Esophagus muscularis mucosa (tissue), 4 donors: ENCODE measurements around the gene BRD8. TPM values are rescaled to one million over a fixed set of nuclear protein-coding genes. Genes with fewer than 3 reads are reported as not detected.

Experiments
- DNase-seq: peaks from one replicate; pipeline ENCODE4 v3.0.0-alpha.2; 2017; ENCODE audit errors: extremely low spot score
- H3K27ac ChIP-seq, 4 donors: fragments of 200-600 bp; sonication (generic); replicated peaks in 1 of 4; 1 replicate in 3 of 4; 2 replicates in 1 of 4; pipeline ENCODE4 v1.5.1; 2016 to 2019; ENCODE audit warnings: mild to moderate bottlenecking in 1 of 4
- H3K27me3 ChIP-seq, 4 donors: fragments of 200-600 bp; sonication (generic); one replicate each; pipeline versions ENCODE4 v1.5.1 to v1.6.0; 2016 to 2019
- H3K36me3 ChIP-seq, 4 donors: fragments of 200-600 bp; sonication (generic); one replicate each; pipeline ENCODE4 v1.5.1; 2016 to 2019
- H3K4me1 ChIP-seq, 4 donors: fragments of 200-600 bp; sonication (generic); one replicate each; pipeline ENCODE4 v1.5.1; 2016 to 2019
- H3K4me3 ChIP-seq, 4 donors: fragments of 200-600 bp; sonication (generic); 1 replicate in 2 of 4; 2 replicates in 2 of 4; pipeline ENCODE4 v1.5.1; 2016 to 2019; ENCODE audit warnings: mild to moderate bottlenecking in 4 of 4, moderate library complexity in 1 of 4
- H3K9me3 ChIP-seq, 4 donors: fragments of 200-600 bp; sonication (generic); 1 replicate in 3 of 4; 2 replicates in 1 of 4; pipeline ENCODE4 v1.5.1; 2016 to 2019
- CTCF ChIP-seq, 3 experiments: fragments of 200-600 bp in 2 of 3; fragments of 450-650 bp in 1 of 3; sonication (generic) in 2 of 3; IDR thresholded peaks; one replicate each; pipeline ENCODE4 v1.5.1; 2017 to 2019; ENCODE audit warnings: antibody characterized with exemption in 3 of 3, mild to moderate bottlenecking in 2 of 3, moderate library complexity in 1 of 3
- EP300 ChIP-seq: sonication (generic); formaldehyde crosslinking; IDR thresholded peaks from one replicate; pipeline ENCODE4 v1.6.1; 2017; ENCODE audit warnings: antibody characterized with exemption
- POLR2A ChIP-seq: fragments of 450-650 bp; IDR thresholded peaks from one replicate; pipeline ENCODE4 v1.6.1; 2017; ENCODE audit warnings: antibody characterized with exemption, moderate library complexity, mild to moderate bottlenecking, low read depth
- POLR2AphosphoS5 ChIP-seq, 2 donors: sonication (generic); formaldehyde crosslinking; IDR thresholded peaks; one replicate each; pipeline ENCODE4 v1.6.1; 2017; ENCODE audit warnings: antibody characterized with exemption in 2 of 2
- WGBS: methylation state at CpG from one replicate; pipeline ENCODE4 v1.1.5; 2018; 5-methylcytosine and 5-hydroxymethylcytosine counted together
- intact Hi-C: fragments of 100-400 bp; cut with DNase I; formaldehyde crosslinking; loops from one replicate; pipeline ENCODE4 v1.15.1; 2023
- total RNA-seq, 4 donors: library from RNA; depleted of rRNA; stranded (reverse); fragments of >200 nt; gene quantifications; one replicate each; pipeline versions ENCODE4 v1.1.0 to v1.2.1, GENCODE V29; 2016

BRD8 gene
- total RNA-seq, 4 donors from 2014 or later: 27.3 to 41.5 (median 31.2) TPM

- no peak for DNase-seq
- no peaks in the 10 kb centered on the region for H3K36me3 ChIP-seq
- TF ChIP-seq POLR2AphosphoS5 (IDR thresholded peaks at IDR 0.05): peak in 1 of 2 donors; percentile 53
- no peak for TF ChIP-seq CTCF (IDR thresholded peaks at IDR 0.05)
- no peak within 1 kb of the TSS for H3K27ac ChIP-seq
- H3K9me3 ChIP-seq: no peaks in the 10 kb centered on the region
- no peaks in the 10 kb centered on the region for H3K27me3 ChIP-seq
- peak within 1 kb of the TSS; percentile 61 to 73 (median 64) for H3K4me3 ChIP-seq
- WGBS: 3% methylated on average over 28 of the region's 31 CpGs
- intact Hi-C loops: loop anchor here (10.0 kb wide), 1 partner anchor 364 kb away; no protein-coding TSS in a partner anchor
- peaks cover 4 to 19% (median 9%) of the 10 kb centered on the region in 4 donors for H3K4me1 ChIP-seq
Observed at GRCh38 chr5:138138949-138139780, 39.3 kb downstream of the BRD8 start, which contains the start of gene NME5. TSS of gene NME5 (minus strand) at chr5:138139428. CDS start at chr5:138138780, 648 bp downstream.

GRCh38 chr5:138132543-138132942 lies 45.9 kb downstream of the BRD8 start:
- intact Hi-C loops: loop anchor here (5.0 to 10.0 kb wide), 2 partner anchors 95 to 358 kb away; no protein-coding TSS in a partner anchor
- Histone ChIP-seq H3K27ac (no peak overlapping the region), H3K36me3 (no peaks in the 10 kb centered on the region), H3K4me3 (peak overlapping the region in 1 of 4 donors; percentile 42), H3K4me1 (peaks cover 0 to 4% (median 0%) of the 10 kb centered on the region in 4 donors), H3K9me3 (no peaks in the 10 kb centered on the region), H3K27me3 (no peaks in the 10 kb centered on the region)
- TF ChIP-seq CTCF (IDR thresholded peaks at IDR 0.05): no peak
- TF ChIP-seq POLR2A: no peak
- no peak for TF ChIP-seq POLR2AphosphoS5 (IDR thresholded peaks at IDR 0.05)
- no peak for TF ChIP-seq EP300
- whole genome bisulfite sequencing: 90% methylated on average over 7 of the region's 7 CpGs
- DNase-seq: no peak

GRCh38 chr5:138129347-138129746 lies 49.1 kb downstream of the BRD8 start:
- no peak for DNase-seq
- Histone ChIP-seq H3K4me1 (peaks cover 0 to 4% (median 0%) of the 10 kb centered on the region in 4 donors), H3K27ac (no peak overlapping the region), H3K36me3 (no peaks in the 10 kb centered on the region), H3K4me3 (no peak overlapping the region), H3K27me3 (no peaks in the 10 kb centered on the region), H3K9me3 (no peaks in the 10 kb centered on the region)
- 92% methylated on average over 6 of the region's 6 CpGs for WGBS
- intact Hi-C loops: no loop called here
- TF ChIP-seq POLR2A: no peak
- no peak for TF ChIP-seq POLR2AphosphoS5 (IDR thresholded peaks at IDR 0.05)
- TF ChIP-seq CTCF (IDR thresholded peaks at IDR 0.05): no peak
- TF ChIP-seq EP300: no peak

GRCh38 chr5:138128334-138128733 lies 50.1 kb downstream of the BRD8 start:
- intact Hi-C loops: no loop called here
- H3K36me3 ChIP-seq: no peaks in the 10 kb centered on the region

More at GRCh38 chr5:138128334-138128733, 50.1 kb downstream of the BRD8 start:
- Histone ChIP-seq H3K27me3 (no peaks in the 10 kb centered on the region), H3K4me3 (no peak overlapping the region), H3K27ac (no peak overlapping the region), H3K9me3 (no peaks in the 10 kb centered on the region), H3K4me1 (peaks cover 0 to 4% (median 0%) of the 10 kb centered on the region in 4 donors)
- 77% methylated on average over 5 of the region's 5 CpGs for WGBS
- no peak for DNase-seq
- TF ChIP-seq EP300: no peak
- no peak for TF ChIP-seq POLR2AphosphoS5 (IDR thresholded peaks at IDR 0.05)
- TF ChIP-seq CTCF (IDR thresholded peaks at IDR 0.05): no peak
- no peak for TF ChIP-seq POLR2A
